PFSK-1 (cell line): ENCODE results near the gene MGAT4C.

Source experiments
- FOXP2 ChIP-seq: optimal IDR thresholded peaks from 2 replicates; pipeline ENCODE3; 2011; ENCODE audit warnings: borderline replicate concordance, control low read depth, inconsistent platforms; ENCODE audit not compliant: insufficient read depth; ENCODE audit errors: extremely low read length, extremely low read depth
- POLR2AphosphoS5 ChIP-seq: IDR thresholded peaks from 2 replicates; pipeline ENCODE4 v1.6.1; 2012; ENCODE audit warnings: low read depth, mild to moderate bottlenecking, control low read depth, low read length, moderate library complexity
- REST ChIP-seq, 2 experiments: IDR thresholded peaks; 2 replicates each; pipeline versions ENCODE4 v1.6.1 to v1.8.0; 2011 to 2012; ENCODE audit warnings: low read depth in 2 of 2, low read length in 2 of 2, control low read depth in 1 of 2, inconsistent platforms in 1 of 2, mild to moderate bottlenecking in 1 of 2, moderate library complexity in 1 of 2; ENCODE audit not compliant: insufficient read depth in 1 of 2
- SIN3A ChIP-seq: IDR thresholded peaks from 2 replicates; pipeline ENCODE4 v1.6.1; 2012; ENCODE audit warnings: mild to moderate bottlenecking, low read length, moderate library complexity, borderline replicate concordance; ENCODE audit not compliant: insufficient read depth
- TAF1 ChIP-seq: IDR thresholded peaks from 2 replicates; pipeline ENCODE4 v1.6.1; 2012; ENCODE audit warnings: low read length, control low read depth, borderline replicate concordance; ENCODE audit not compliant: insufficient read depth

Gene MGAT4C

GRCh38 chr12:85985996-85986395, 270.2 kb downstream of the MGAT4C start:
- TF ChIP-seq TAF1: no peak
- no peak for TF ChIP-seq SIN3A
- no peak for TF ChIP-seq POLR2AphosphoS5
- no peak for TF ChIP-seq FOXP2
- no peak for TF ChIP-seq REST (IDR thresholded peaks at IDR 0.05; ENCODE audit: insufficient read depth in 1 of 2, low read depth in 2 of 2, low read length in 2 of 2)

GRCh38 chr12:85983601-85984000, 272.6 kb downstream of the MGAT4C start:
- TF ChIP-seq TAF1 (no peak), POLR2AphosphoS5 (no peak), SIN3A (no peak), FOXP2 (no peak), REST (IDR thresholded peaks at IDR 0.05; ENCODE audit: insufficient read depth in 1 of 2, low read depth in 2 of 2, low read length in 2 of 2) (no peak)

- TF ChIP-seq POLR2AphosphoS5: no peak
- TF ChIP-seq TAF1: no peak
- TF ChIP-seq REST (IDR thresholded peaks at IDR 0.05; ENCODE audit: insufficient read depth in 1 of 2, low read depth in 2 of 2, low read length in 2 of 2): no peak
- TF ChIP-seq SIN3A: no peak
- TF ChIP-seq FOXP2: no peak
These were observed 276.6 kb downstream of the MGAT4C start for GRCh38 chr12:85979641-85980040.

- no peak for TF ChIP-seq FOXP2
- TF ChIP-seq TAF1: no peak
- TF ChIP-seq SIN3A: no peak
- TF ChIP-seq REST (IDR thresholded peaks at IDR 0.05; ENCODE audit: insufficient read depth in 1 of 2, low read depth in 2 of 2, low read length in 2 of 2): no peak
- no peak for TF ChIP-seq POLR2AphosphoS5
These were observed 280.5 kb downstream of the MGAT4C start for GRCh38 chr12:85975716-85976115.

GRCh38 chr12:85971800-85972199, 284.4 kb downstream of the MGAT4C start:
- TF ChIP-seq TAF1: no peak
- TF ChIP-seq FOXP2: no peak
- no peak for TF ChIP-seq SIN3A
- TF ChIP-seq POLR2AphosphoS5: no peak
- no peak for TF ChIP-seq REST (IDR thresholded peaks at IDR 0.05; ENCODE audit: insufficient read depth in 1 of 2, low read depth in 2 of 2, low read length in 2 of 2)
